Trophoblast cell (in vitro differentiated cells and primary cell): ENCODE data around the gene ELF2.
"Not testable (repeated sequence)": the region's sequence is repeated elsewhere in the genome, so short reads cannot be mapped to it uniquely, and the experiment has no call there.

ENCODE experiments used
- DNase-seq, 2 donors: peaks; one replicate each; pipeline ENCODE4 v3.0.0-alpha.2; 2016
- H2AFZ ChIP-seq: 2 replicates; pipeline ENCODE4 v1.6.1; 2013; ENCODE audit warnings: low read length, moderate library complexity, mild to moderate bottlenecking; ENCODE audit not compliant: insufficient read depth, poor library complexity
- H2AK5ac ChIP-seq: 2 replicates; pipeline ENCODE4 v1.6.1; 2013; ENCODE audit warnings: mild to moderate bottlenecking, low read length
- H2BK120ac ChIP-seq: 2 replicates; pipeline ENCODE4 v1.6.1; 2013; ENCODE audit warnings: low read length, mild to moderate bottlenecking, moderate library complexity; ENCODE audit not compliant: insufficient read depth, poor library complexity
- H2BK12ac ChIP-seq: 2 replicates; pipeline ENCODE4 v1.6.1; 2013; ENCODE audit warnings: mild to moderate bottlenecking, low read length, moderate library complexity
- H2BK5ac ChIP-seq: 2 replicates; pipeline ENCODE4 v1.6.1; 2013; ENCODE audit warnings: low read length, low read depth, moderate library complexity, mild to moderate bottlenecking; ENCODE audit not compliant: poor library complexity
- H3K14ac ChIP-seq: 2 replicates; pipeline ENCODE4 v1.6.1; 2013; ENCODE audit warnings: mild to moderate bottlenecking, low read length
- H3K18ac ChIP-seq: 2 replicates; pipeline ENCODE4 v1.6.1; 2013; ENCODE audit warnings: mild to moderate bottlenecking, low read length
- H3K23ac ChIP-seq: 2 replicates; pipeline ENCODE4 v1.6.1; 2013; ENCODE audit warnings: low read length
- H3K27ac ChIP-seq: 2 replicates; pipeline ENCODE4 v1.5.1; 2013; ENCODE audit warnings: low read depth, mild to moderate bottlenecking, inconsistent platforms, low read length, moderate library complexity
- H3K27me3 ChIP-seq: 2 replicates; pipeline ENCODE4 v1.6.1; 2013; ENCODE audit warnings: inconsistent platforms, mild to moderate bottlenecking, low read length, moderate library complexity; ENCODE audit not compliant: insufficient read depth
- H3K36me3 ChIP-seq, 2 experiments: 1 replicate in 1 of 2; 2 replicates in 1 of 2; pipeline ENCODE4 v1.6.1; 2013; ENCODE audit warnings: low read length in 2 of 2, mild to moderate bottlenecking in 2 of 2, moderate library complexity in 1 of 2; ENCODE audit not compliant: insufficient read depth in 2 of 2, control insufficient read depth in 1 of 2
- H3K4ac ChIP-seq: 2 replicates; pipeline ENCODE4 v1.6.1; 2013; ENCODE audit warnings: low read depth, mild to moderate bottlenecking, low read length, moderate library complexity
- H3K4me1 ChIP-seq, 2 experiments: 1 replicate in 1 of 2; 2 replicates in 1 of 2; pipeline ENCODE4 v1.6.1; 2013; ENCODE audit warnings: low read length in 2 of 2, mild to moderate bottlenecking in 2 of 2, moderate library complexity in 1 of 2; ENCODE audit not compliant: insufficient read depth in 2 of 2, control insufficient read depth in 1 of 2
- H3K4me2 ChIP-seq: 2 replicates; pipeline ENCODE4 v1.6.1; 2013; ENCODE audit warnings: inconsistent platforms, mild to moderate bottlenecking, low read length, moderate library complexity
- H3K4me3 ChIP-seq: 2 replicates; pipeline ENCODE4 v1.5.1; 2013; ENCODE audit warnings: mild to moderate bottlenecking, low read depth, low read length, inconsistent platforms
- H3K79me1 ChIP-seq: one replicate; pipeline ENCODE4 v1.6.1; 2013; ENCODE audit warnings: low read length
- H3K79me2 ChIP-seq: 2 replicates; pipeline ENCODE4 v1.6.1; 2013; ENCODE audit warnings: low read length, mild to moderate bottlenecking; ENCODE audit not compliant: control insufficient read depth, insufficient read depth, poor library complexity
- H3K9ac ChIP-seq: 2 replicates; pipeline ENCODE4 v1.6.1; 2013; ENCODE audit warnings: mild to moderate bottlenecking, low read length
- H3K9me3 ChIP-seq: 2 replicates; pipeline ENCODE4 v1.6.1; 2013; ENCODE audit warnings: low read depth, mild to moderate bottlenecking, control low read depth, inconsistent platforms, low read length; ENCODE audit not compliant: insufficient read depth
- H4K12ac ChIP-seq: 2 replicates; pipeline ENCODE4 v1.6.1; 2013; ENCODE audit warnings: low read depth, mild to moderate bottlenecking, low read length, moderate library complexity
- H4K8ac ChIP-seq: 2 replicates; pipeline ENCODE4 v1.6.1; 2013; ENCODE audit warnings: low read depth, mild to moderate bottlenecking, low read length, moderate library complexity
- H4K91ac ChIP-seq: one replicate; pipeline ENCODE4 v1.6.1; 2013; ENCODE audit warnings: low read depth, mild to moderate bottlenecking, low read length, moderate library complexity
- WGBS: extraction: QIAGEN DNeasy Blood & Tissue Kit; methylation state at CpG from one replicate; pipeline ENCODE4 v1.1.7; 2013; ENCODE audit warnings: missing lambda C conversion rate; ENCODE audit not compliant: insufficient read length, insufficient coverage; ENCODE audit errors: extremely low coverage; 5-methylcytosine and 5-hydroxymethylcytosine counted together

Gene ELF2

DNA sequence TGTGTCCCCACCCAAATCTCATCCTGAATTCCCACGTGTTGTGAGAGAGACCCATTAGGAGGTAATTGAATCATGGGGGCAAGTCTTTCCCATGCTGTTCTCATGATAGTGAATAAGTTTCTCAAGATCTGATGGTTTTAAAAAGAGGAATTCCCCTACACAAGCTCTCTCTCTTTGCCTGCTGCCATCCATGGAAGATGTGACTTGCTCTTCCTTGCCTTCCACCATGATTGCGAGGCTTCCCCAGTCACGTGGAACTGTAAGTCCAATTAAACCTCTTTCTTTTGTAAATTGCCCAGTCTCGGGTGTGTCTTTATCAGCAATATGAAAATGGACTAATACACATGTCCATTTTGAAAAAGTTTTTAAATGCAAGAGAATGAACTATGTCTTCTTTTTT is 20.2 kb upstream of the ELF2 start:
- H3K27me3 ChIP-seq, H3K79me1 ChIP-seq, H3K79me2 ChIP-seq, H3K4me1 ChIP-seq, H4K12ac ChIP-seq, H3K4me2 ChIP-seq, H2BK5ac ChIP-seq, H4K91ac ChIP-seq, H2AK5ac ChIP-seq, H3K23ac ChIP-seq, H3K4me3 ChIP-seq, H3K4ac ChIP-seq, H3K14ac ChIP-seq, H3K36me3 ChIP-seq, H2BK12ac ChIP-seq, H3K18ac ChIP-seq, H3K9ac ChIP-seq, H3K9me3 ChIP-seq, H2AFZ ChIP-seq, H4K8ac ChIP-seq, H2BK120ac ChIP-seq, DNase-seq, H3K27ac ChIP-seq: not testable (repeated sequence)
- WGBS: no CpG with 5 or more reads among the region's 4 CpGs

DNA sequence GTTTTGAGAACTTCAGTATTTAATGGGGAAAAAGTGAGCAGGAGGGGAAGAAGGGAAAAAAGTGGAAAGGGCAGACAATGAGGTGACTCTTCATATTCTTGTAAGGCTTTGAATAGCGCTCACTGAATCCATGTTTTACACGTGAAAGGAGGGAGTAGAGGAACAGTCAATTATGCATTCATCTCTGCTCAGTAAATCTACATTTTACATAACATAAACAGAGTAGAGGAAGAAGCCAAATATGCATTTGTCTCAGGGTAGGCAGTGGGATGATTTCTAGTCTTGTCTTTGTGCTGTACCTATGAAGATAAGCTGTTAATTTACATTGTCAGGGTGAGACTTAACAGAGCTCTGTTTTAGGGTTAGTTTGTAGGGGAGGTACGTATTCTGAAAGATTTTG is 19.4 kb upstream of the ELF2 start:
- H4K91ac ChIP-seq: no peak overlapping the region
- no peaks in the 10 kb centered on the region for H3K79me1 ChIP-seq
- H3K23ac ChIP-seq: no peak overlapping the region
- H2AFZ ChIP-seq: no peak overlapping the region
- H3K27me3 ChIP-seq: no peaks in the 10 kb centered on the region
- no peak overlapping the region for H3K4ac ChIP-seq
- H3K79me2 ChIP-seq: no peaks in the 10 kb centered on the region
- H2BK120ac ChIP-seq: no peak overlapping the region
- no CpG with 5 or more reads among the region's 3 CpGs for WGBS
- H3K4me3 ChIP-seq: no peak overlapping the region
- H2BK5ac ChIP-seq: no peak overlapping the region
- H3K36me3 ChIP-seq: no peaks in the 10 kb centered on the region
- no peak overlapping the region for H3K27ac ChIP-seq
- no peak overlapping the region for H2BK12ac ChIP-seq
- no peak overlapping the region for H2AK5ac ChIP-seq
- H3K9me3 ChIP-seq: no peaks in the 10 kb centered on the region
- H3K4me2 ChIP-seq: no peak overlapping the region
- no peaks in the 10 kb centered on the region for H3K4me1 ChIP-seq
- DNase-seq: no peak
- no peak overlapping the region for H3K9ac ChIP-seq
- H4K8ac ChIP-seq: no peak overlapping the region
- H3K18ac ChIP-seq: no peak overlapping the region
- H3K14ac ChIP-seq: no peak overlapping the region
- H4K12ac ChIP-seq: no peak overlapping the region

DNA sequence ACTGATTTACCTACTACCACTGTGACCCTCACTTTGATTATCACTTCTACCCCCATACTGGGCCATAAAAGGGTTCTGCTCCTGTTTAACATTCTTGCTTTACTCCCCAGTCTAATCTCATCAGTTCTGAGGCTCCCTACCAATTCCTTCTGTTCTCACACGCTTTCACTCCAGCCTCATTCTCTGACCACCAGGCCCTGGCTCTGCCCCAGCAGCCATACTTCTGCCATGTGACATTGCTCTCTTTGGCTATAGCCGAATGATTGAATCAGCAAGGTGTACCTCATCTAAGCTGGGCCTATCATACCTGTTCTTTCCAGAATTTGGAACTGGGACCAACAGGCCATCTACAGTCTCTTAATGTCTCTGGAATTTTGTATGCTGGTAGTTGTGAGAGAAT is 14.4 kb upstream of the ELF2 start:
- H3K4me1 ChIP-seq: no peaks in the 10 kb centered on the region
- H3K9me3 ChIP-seq: no peaks in the 10 kb centered on the region
- no peaks in the 10 kb centered on the region for H3K27me3 ChIP-seq
- H3K79me2 ChIP-seq: no peaks in the 10 kb centered on the region
- H4K91ac ChIP-seq: no peak overlapping the region
- H3K23ac ChIP-seq: no peak overlapping the region
- H3K14ac ChIP-seq: no peak overlapping the region
- no peak overlapping the region for H2BK12ac ChIP-seq
- H2AK5ac ChIP-seq: no peak overlapping the region
- H4K8ac ChIP-seq: no peak overlapping the region
- H3K36me3 ChIP-seq: no peaks in the 10 kb centered on the region
- no peak overlapping the region for H3K27ac ChIP-seq
- WGBS: no CpG with 5 or more reads among the region's 2 CpGs
- H2BK5ac ChIP-seq: no peak overlapping the region
- H4K12ac ChIP-seq: no peak overlapping the region
- H3K4me3 ChIP-seq: no peak overlapping the region
- no peak overlapping the region for H2BK120ac ChIP-seq
- no peak overlapping the region for H3K4ac ChIP-seq
- H3K4me2 ChIP-seq: no peak overlapping the region
- no peak overlapping the region for H3K18ac ChIP-seq
- H3K9ac ChIP-seq: no peak overlapping the region
- no peak for DNase-seq
- no peaks in the 10 kb centered on the region for H3K79me1 ChIP-seq
- H2AFZ ChIP-seq: no peak overlapping the region

DNA sequence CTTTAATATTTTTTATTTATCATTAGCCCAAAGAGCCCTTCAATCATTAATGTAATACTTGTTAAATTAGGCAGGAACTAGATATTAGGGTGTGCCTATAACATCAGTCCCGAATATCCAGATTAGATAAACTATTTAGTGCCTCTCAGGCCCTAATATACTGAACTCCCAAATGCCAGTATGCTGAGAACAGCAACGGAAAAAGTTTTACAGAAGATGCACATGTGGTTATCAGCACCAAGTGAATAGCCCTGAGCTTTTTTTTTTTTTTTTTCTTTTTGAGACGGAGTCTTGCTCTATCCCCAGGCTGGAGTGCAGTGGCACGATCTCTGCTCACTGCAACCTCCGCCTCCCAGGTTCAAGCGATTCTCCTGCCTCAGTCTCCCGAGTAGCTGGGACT is 13.0 kb upstream of the ELF2 start:
- no CpG with 5 or more reads among the region's 7 CpGs for WGBS
- H3K79me1 ChIP-seq: no peaks in the 10 kb centered on the region

DNA sequence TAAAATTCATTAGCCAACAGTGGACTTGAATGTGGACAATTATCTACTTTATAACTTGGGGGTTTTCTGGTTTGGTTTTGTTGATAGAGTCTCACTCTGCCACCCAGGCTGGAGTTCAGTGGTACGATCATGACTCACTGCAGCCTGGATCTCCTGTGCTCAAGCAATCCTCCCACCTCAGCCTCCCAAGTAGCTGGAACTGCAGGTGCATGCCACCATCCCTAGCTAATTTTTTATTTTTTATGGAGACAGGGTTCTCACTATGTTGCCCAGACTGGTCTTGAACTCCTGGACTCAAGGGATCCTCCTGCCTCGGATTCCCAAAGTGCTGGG is 12.4 kb upstream of the ELF2 start:
- no peak for DNase-seq
- Histone ChIP-seq H3K36me3 (no peaks in the 10 kb centered on the region), H3K23ac (no peak overlapping the region), H2BK120ac (no peak overlapping the region), H3K9me3 (no peaks in the 10 kb centered on the region), H2AK5ac (no peak overlapping the region), H2BK5ac (no peak overlapping the region), H3K14ac (no peak overlapping the region), H3K4me1 (no peaks in the 10 kb centered on the region), H3K18ac (no peak overlapping the region), H3K79me1 (no peaks in the 10 kb centered on the region), H3K79me2 (no peaks in the 10 kb centered on the region), H4K12ac (no peak overlapping the region), H3K27me3 (no peaks in the 10 kb centered on the region), H3K9ac (no peak overlapping the region), H3K27ac (no peak overlapping the region), H2AFZ (no peak overlapping the region), H2BK12ac (no peak overlapping the region), H3K4me3 (no peak overlapping the region), H4K8ac (no peak overlapping the region), H3K4me2 (no peak overlapping the region), H4K91ac (no peak overlapping the region), H3K4ac (no peak overlapping the region)
- WGBS: no CpG with 5 or more reads among the region's 2 CpGs

More for the DNA sequence above, 13.0 kb upstream of the ELF2 start:
- no peak overlapping the region for H3K4ac ChIP-seq
- H2AK5ac ChIP-seq: no peak overlapping the region
- H4K12ac ChIP-seq: no peak overlapping the region
- H2BK5ac ChIP-seq: no peak overlapping the region
- no peak overlapping the region for H3K18ac ChIP-seq
- H3K9ac ChIP-seq: no peak overlapping the region
- no peaks in the 10 kb centered on the region for H3K4me1 ChIP-seq
- H3K27me3 ChIP-seq: no peaks in the 10 kb centered on the region
- no peak overlapping the region for H4K91ac ChIP-seq
- no peak overlapping the region for H3K23ac ChIP-seq
- H3K79me2 ChIP-seq: no peaks in the 10 kb centered on the region
- H3K4me3 ChIP-seq: no peak overlapping the region
- DNase-seq: no peak
- H3K9me3 ChIP-seq: no peaks in the 10 kb centered on the region
- no peak overlapping the region for H3K27ac ChIP-seq
- no peaks in the 10 kb centered on the region for H3K36me3 ChIP-seq
- no peak overlapping the region for H2BK120ac ChIP-seq
- H4K8ac ChIP-seq: no peak overlapping the region
- no peak overlapping the region for H2AFZ ChIP-seq
- H3K4me2 ChIP-seq: no peak overlapping the region
- H3K14ac ChIP-seq: no peak overlapping the region
- no peak overlapping the region for H2BK12ac ChIP-seq
